SK-N-SH (cell line): Measurements from ENCODE around the gene PROSER3.

Experiments
- CHD2 ChIP-seq: fragments of 150-350 bp; IDR thresholded peaks from 2 replicates; pipeline ENCODE4 v1.6.1; 2018; ENCODE audit warnings: low read length; ENCODE audit not compliant: partially characterized antibody
- EP300 ChIP-seq, 2 experiments: IDR thresholded peaks; 2 replicates each; pipeline versions ENCODE4 v1.4.0 to v1.6.1; 2012; ENCODE audit warnings: borderline replicate concordance in 1 of 2, low read depth in 1 of 2, low read length in 1 of 2
- EZH2phosphoT487 ChIP-seq: fragments of 200-600 bp; sonication (generic); IDR thresholded peaks from 2 replicates; pipeline ENCODE4 v1.6.1; 2017; ENCODE audit warnings: low read depth, mixed run types, mild to moderate bottlenecking, antibody characterized with exemption, moderate library complexity, borderline replicate concordance
- RFX5 ChIP-seq: IDR thresholded peaks from 2 replicates; pipeline ENCODE4 v1.6.1; 2012; ENCODE audit warnings: mild to moderate bottlenecking, improper control_type of control experiment, low read length
- TF ChIP-seq, protein P1 (sequence below): fragments of 200-600 bp; sonication (generic); IDR thresholded peaks from 2 replicates; pipeline ENCODE4 v1.6.1; 2017; ENCODE audit warnings: antibody characterized with exemption, mild to moderate bottlenecking, moderate library complexity
- TF ChIP-seq, protein P2 (sequence below): IDR thresholded peaks from 2 replicates; pipeline ENCODE4 v1.4.0; 2012; ENCODE audit warnings: low read depth
- TF ChIP-seq, protein P3 (sequence below): IDR thresholded peaks from 2 replicates; pipeline ENCODE4 v1.4.0; 2012; ENCODE audit warnings: low read depth, borderline replicate concordance

DNA sequence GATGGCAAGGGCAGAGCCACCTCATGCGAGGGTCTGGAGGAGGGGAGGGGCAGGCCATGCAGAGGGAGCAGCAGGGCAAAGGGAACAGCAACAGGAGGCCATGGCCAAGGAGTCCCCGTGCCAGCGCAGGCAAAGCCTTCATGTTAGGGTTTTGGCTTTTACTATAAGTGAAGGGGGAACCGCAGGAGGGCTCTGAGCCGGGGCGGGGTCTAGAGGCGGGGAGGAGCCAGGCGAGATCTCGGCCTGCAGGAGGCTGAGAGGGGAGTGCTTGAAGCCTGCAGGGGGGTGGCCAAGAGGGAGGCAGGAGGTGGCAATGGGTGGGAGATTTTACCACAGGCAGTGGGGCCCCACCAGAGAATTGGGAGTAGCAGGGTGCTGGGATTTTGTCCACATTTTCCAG, 23.7 kb downstream of the PROSER3 start:
- TF ChIP-seq RFX5: no peak
- TF ChIP-seq, protein P1, sequence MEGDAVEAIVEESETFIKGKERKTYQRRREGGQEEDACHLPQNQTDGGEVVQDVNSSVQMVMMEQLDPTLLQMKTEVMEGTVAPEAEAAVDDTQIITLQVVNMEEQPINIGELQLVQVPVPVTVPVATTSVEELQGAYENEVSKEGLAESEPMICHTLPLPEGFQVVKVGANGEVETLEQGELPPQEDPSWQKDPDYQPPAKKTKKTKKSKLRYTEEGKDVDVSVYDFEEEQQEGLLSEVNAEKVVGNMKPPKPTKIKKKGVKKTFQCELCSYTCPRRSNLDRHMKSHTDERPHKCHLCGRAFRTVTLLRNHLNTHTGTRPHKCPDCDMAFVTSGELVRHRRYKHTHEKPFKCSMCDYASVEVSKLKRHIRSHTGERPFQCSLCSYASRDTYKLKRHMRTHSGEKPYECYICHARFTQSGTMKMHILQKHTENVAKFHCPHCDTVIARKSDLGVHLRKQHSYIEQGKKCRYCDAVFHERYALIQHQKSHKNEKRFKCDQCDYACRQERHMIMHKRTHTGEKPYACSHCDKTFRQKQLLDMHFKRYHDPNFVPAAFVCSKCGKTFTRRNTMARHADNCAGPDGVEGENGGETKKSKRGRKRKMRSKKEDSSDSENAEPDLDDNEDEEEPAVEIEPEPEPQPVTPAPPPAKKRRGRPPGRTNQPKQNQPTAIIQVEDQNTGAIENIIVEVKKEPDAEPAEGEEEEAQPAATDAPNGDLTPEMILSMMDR: no peak
- TF ChIP-seq EP300 (IDR thresholded peaks at IDR 0.05; ENCODE audit: borderline replicate concordance in 1 of 2, low read depth in 1 of 2, low read length in 1 of 2): no peak
- TF ChIP-seq, protein P2, sequence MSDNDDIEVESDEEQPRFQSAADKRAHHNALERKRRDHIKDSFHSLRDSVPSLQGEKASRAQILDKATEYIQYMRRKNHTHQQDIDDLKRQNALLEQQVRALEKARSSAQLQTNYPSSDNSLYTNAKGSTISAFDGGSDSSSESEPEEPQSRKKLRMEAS: no peak
- no peak for TF ChIP-seq CHD2
- no peak for TF ChIP-seq EZH2phosphoT487
- TF ChIP-seq, protein P3, sequence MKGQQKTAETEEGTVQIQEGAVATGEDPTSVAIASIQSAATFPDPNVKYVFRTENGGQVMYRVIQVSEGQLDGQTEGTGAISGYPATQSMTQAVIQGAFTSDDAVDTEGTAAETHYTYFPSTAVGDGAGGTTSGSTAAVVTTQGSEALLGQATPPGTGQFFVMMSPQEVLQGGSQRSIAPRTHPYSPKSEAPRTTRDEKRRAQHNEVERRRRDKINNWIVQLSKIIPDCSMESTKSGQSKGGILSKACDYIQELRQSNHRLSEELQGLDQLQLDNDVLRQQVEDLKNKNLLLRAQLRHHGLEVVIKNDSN: no peak
